Breast epithelium (tissue), 4 donors: ENCODE data around the gene MRM2. TPM values are rescaled to one million over a fixed set of nuclear protein-coding genes. Genes with fewer than 3 reads are reported as not detected.

Experiments
- DNase-seq, 2 donors: peaks; one replicate each; pipeline ENCODE4 v3.0.0-alpha.2; 2019; ENCODE audit warnings: low spot score in 2 of 2
- H3K27ac ChIP-seq, 2 donors: fragments of 200-600 bp; sonication (generic) in 1 of 2; one replicate each; pipeline ENCODE4 v1.5.1; 2016 to 2019; ENCODE audit warnings: mild to moderate bottlenecking in 1 of 2
- H3K27me3 ChIP-seq, 2 donors: fragments of 200-600 bp; sonication (generic) in 1 of 2; one replicate each; pipeline versions ENCODE4 v1.5.1 to v1.6.0; 2017 to 2019; ENCODE audit warnings: control low read depth in 1 of 2, mild to moderate bottlenecking in 1 of 2
- H3K36me3 ChIP-seq: fragments of 200-600 bp; one replicate; pipeline ENCODE4 v1.5.1; 2019
- H3K4me1 ChIP-seq, 2 donors: fragments of 200-600 bp; sonication (generic); one replicate each; pipeline ENCODE4 v1.5.1; 2016 to 2019; ENCODE audit warnings: control low read depth in 1 of 2
- H3K4me3 ChIP-seq, 3 donors: fragments of 200-600 bp; sonication (generic); 1 replicate in 2 of 3; 2 replicates in 1 of 3; pipeline ENCODE4 v1.5.1; 2016 to 2019; ENCODE audit warnings: mild to moderate bottlenecking in 3 of 3, moderate library complexity in 2 of 3
- H3K9me3 ChIP-seq, 2 donors: fragments of 200-600 bp; sonication (generic) in 1 of 2; one replicate each; pipeline ENCODE4 v1.5.1; 2016 to 2019; ENCODE audit warnings: control low read depth in 1 of 2
- POLR2A ChIP-seq: fragments of 450-650 bp; IDR thresholded peaks from one replicate; pipeline ENCODE4 v1.6.1; 2016; ENCODE audit warnings: antibody characterized with exemption, mild to moderate bottlenecking, moderate library complexity
- POLR2AphosphoS5 ChIP-seq, 3 donors: sonication (generic); formaldehyde crosslinking; IDR thresholded peaks; one replicate each; pipeline ENCODE4 v1.6.1; 2017; ENCODE audit warnings: antibody characterized with exemption in 3 of 3
- intact Hi-C: fragments of 100-400 bp; cut with DNase I; formaldehyde crosslinking; loops from one replicate; pipeline ENCODE4 v1.15.1; 2023; ENCODE audit warnings: low total_unique reads
- total RNA-seq, 3 donors: library from RNA; depleted of rRNA; stranded (reverse); fragments of >200 nt; gene quantifications; one replicate each; pipeline ENCODE4 v1.1.0, GENCODE V29; 2016
- TF ChIP-seq, protein P1 (sequence below), 3 donors: fragments of 450-650 bp; IDR thresholded peaks; one replicate each; pipeline ENCODE4 v1.5.1; 2016 to 2017; ENCODE audit warnings: antibody characterized with exemption in 3 of 3, mild to moderate bottlenecking in 3 of 3, moderate library complexity in 3 of 3

Gene MRM2
- total RNA-seq, 3 donors from 2014 or later = 10.9 to 20.2 (median 18.0) TPM

- Histone ChIP-seq H3K36me3 (no peaks in the 10 kb centered on the region), H3K9me3 (no peaks in the 10 kb centered on the region), H3K27me3 (no peaks in the 10 kb centered on the region), H3K4me1 (no peaks in the 10 kb centered on the region), H3K27ac (peak overlapping the region in 1 of 2 donors; percentile 71), H3K4me3 (no peak overlapping the region)
- intact Hi-C loops = no loop called here
- peak in 1 of 2 donors; percentile 42 for DNase-seq
- no peak for TF ChIP-seq POLR2AphosphoS5 (IDR thresholded peaks at IDR 0.05)
- TF ChIP-seq POLR2A = no peak
- TF ChIP-seq, protein P1, sequence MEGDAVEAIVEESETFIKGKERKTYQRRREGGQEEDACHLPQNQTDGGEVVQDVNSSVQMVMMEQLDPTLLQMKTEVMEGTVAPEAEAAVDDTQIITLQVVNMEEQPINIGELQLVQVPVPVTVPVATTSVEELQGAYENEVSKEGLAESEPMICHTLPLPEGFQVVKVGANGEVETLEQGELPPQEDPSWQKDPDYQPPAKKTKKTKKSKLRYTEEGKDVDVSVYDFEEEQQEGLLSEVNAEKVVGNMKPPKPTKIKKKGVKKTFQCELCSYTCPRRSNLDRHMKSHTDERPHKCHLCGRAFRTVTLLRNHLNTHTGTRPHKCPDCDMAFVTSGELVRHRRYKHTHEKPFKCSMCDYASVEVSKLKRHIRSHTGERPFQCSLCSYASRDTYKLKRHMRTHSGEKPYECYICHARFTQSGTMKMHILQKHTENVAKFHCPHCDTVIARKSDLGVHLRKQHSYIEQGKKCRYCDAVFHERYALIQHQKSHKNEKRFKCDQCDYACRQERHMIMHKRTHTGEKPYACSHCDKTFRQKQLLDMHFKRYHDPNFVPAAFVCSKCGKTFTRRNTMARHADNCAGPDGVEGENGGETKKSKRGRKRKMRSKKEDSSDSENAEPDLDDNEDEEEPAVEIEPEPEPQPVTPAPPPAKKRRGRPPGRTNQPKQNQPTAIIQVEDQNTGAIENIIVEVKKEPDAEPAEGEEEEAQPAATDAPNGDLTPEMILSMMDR (IDR thresholded peaks at IDR 0.05) = no peak
Measured at GRCh38 chr7:2266911-2267310, 24.9 kb upstream of the MRM2 start.

DNA sequence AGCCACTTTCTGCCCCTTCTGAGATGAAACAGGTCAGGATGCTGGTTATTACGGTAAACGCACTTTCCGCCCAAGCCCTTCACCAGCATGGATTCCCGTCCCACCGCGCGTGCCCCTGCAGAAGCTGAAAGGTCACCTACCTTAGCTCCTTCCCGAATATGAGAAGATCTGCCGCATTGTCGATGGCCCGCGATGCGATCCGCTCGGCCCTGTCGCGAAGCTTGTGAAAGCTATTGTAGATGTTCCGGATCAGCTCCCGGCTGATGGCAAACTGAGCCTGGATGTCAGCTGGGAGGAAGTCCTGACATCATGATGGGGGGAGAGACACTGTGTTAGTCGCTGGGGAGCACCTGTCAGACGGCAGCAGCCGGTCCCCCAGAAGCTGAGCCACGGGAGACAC, 22.2 kb upstream of the MRM2 start:
- intact Hi-C loops = loop anchor here (5.0 kb wide), 1 partner anchor 612 kb away; no protein-coding TSS in a partner anchor
- no peak for DNase-seq
- H3K27me3 ChIP-seq = no peaks in the 10 kb centered on the region
- no peak overlapping the region for H3K27ac ChIP-seq
- no peak for TF ChIP-seq POLR2A
- no peak for TF ChIP-seq POLR2AphosphoS5 (IDR thresholded peaks at IDR 0.05)
- TF ChIP-seq, protein P1 (IDR thresholded peaks at IDR 0.05) = no peak
- no peak overlapping the region for H3K4me3 ChIP-seq
- no peaks in the 10 kb centered on the region for H3K4me1 ChIP-seq
- no peaks in the 10 kb centered on the region for H3K9me3 ChIP-seq
- no peaks in the 10 kb centered on the region for H3K36me3 ChIP-seq

DNA sequence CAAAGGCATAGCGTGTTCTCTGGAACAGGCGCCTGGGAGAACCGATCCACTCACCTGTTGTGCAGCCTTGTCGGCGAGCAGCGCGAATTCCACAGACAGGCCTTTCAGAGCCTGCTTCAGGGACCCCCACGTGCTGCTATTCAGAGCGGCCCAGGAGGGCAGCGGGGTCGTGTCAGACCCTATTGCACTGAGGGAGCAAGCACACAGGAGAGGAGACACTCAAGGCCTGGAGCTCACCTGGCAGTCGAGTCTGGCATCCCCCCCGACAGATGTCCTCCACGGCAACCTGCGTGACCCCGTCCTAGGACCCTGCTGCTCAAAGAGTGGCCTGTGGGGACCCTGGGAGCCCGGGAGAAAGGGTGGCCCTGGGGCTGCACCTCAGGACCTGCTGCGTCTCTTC, 21.2 kb upstream of the MRM2 start:
- TF ChIP-seq POLR2A (no peak), POLR2AphosphoS5 (IDR thresholded peaks at IDR 0.05) (no peak)
- TF ChIP-seq, protein P1 (IDR thresholded peaks at IDR 0.05) = no peak
- Histone ChIP-seq H3K27me3 (no peaks in the 10 kb centered on the region), H3K4me3 (no peak overlapping the region), H3K9me3 (no peaks in the 10 kb centered on the region), H3K27ac (no peak overlapping the region), H3K4me1 (no peaks in the 10 kb centered on the region), H3K36me3 (no peaks in the 10 kb centered on the region)
- intact Hi-C loops = loop anchor here (5.0 kb wide), 1 partner anchor 611 kb away; no protein-coding TSS in a partner anchor
- DNase-seq = no peak

DNA sequence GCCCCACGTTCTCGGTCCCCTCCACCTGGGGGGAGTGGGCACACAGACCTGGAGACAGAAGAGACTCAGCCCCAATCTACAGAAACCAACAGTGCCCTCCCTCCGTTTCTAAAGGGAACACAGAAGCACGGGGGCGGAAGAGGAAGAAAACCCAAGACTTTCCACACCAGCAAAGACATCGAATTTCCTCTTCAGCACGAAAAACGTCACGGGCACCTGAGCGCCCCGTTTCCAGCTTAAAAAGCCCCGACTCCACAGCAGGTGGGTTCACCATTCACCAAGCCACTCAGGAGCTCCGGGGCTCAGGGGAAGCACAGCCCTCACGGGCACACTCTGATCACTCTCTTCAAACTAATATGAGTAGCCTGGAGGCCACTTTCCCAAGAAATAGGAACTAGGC, 19.6 kb upstream of the MRM2 start:
- DNase-seq = no peak
- TF ChIP-seq POLR2A = no peak
- TF ChIP-seq POLR2AphosphoS5 (IDR thresholded peaks at IDR 0.05) = no peak
- TF ChIP-seq, protein P1 (IDR thresholded peaks at IDR 0.05) = no peak
- no peak overlapping the region for H3K4me3 ChIP-seq
- intact Hi-C loops = loop anchor here (5.0 kb wide), 1 partner anchor 609 kb away; no protein-coding TSS in a partner anchor
- no peaks in the 10 kb centered on the region for H3K9me3 ChIP-seq
- H3K4me1 ChIP-seq = no peaks in the 10 kb centered on the region
- H3K27ac ChIP-seq = peak overlapping the region in 1 of 2 donors; percentile 14
- H3K36me3 ChIP-seq = no peaks in the 10 kb centered on the region
- no peaks in the 10 kb centered on the region for H3K27me3 ChIP-seq

DNA sequence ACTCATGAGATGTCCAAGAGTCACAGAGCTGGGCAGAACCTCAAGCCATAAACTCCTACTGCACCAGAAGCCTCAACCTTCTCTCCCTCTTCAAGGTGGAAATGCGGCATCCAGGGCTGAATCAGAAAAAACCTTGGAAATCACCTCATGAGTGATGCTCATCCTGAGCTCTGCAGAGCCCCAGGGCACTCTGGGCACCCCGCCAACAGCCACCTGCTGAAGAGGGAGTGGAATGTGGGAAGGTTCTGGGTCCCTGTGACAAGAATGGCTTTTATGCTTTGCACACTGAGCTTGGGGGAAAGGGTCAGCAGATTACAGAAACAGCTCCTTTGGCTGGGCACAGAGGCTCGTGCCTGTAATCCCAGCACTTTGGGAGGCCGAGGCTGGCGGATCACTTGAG, 18.8 kb upstream of the MRM2 start:
- TF ChIP-seq, protein P1 (IDR thresholded peaks at IDR 0.05) = no peak
- TF ChIP-seq POLR2AphosphoS5 (IDR thresholded peaks at IDR 0.05) (no peak), POLR2A (no peak)
- no peaks in the 10 kb centered on the region for H3K9me3 ChIP-seq
- intact Hi-C loops = loop anchor here (5.0 kb wide), 1 partner anchor 609 kb away; no protein-coding TSS in a partner anchor
- DNase-seq = peak; percentile 76 to 93
- no peaks in the 10 kb centered on the region for H3K27me3 ChIP-seq
- no peak overlapping the region for H3K4me3 ChIP-seq
- no peaks in the 10 kb centered on the region for H3K4me1 ChIP-seq
- H3K36me3 ChIP-seq = no peaks in the 10 kb centered on the region
- H3K27ac ChIP-seq = peak overlapping the region in 1 of 2 donors; percentile 11
